ENCODE data around the gene MYO15B.
"Not testable (repeated sequence)": the region's sequence is repeated elsewhere in the genome, so short reads cannot be mapped to it uniquely, and the experiment has no call there.

The MYO15B gene

GRCh38 chr17:75590849-75591721 is 3.5 kb downstream of the MYO15B start:
- no peak for DNase-seq (ENCODE audit: low read depth, low spot score)
- POLR2A ChIA-PET = interaction anchor here (0.8 kb wide), 1 partner anchor 18 kb away, joined by 4 read pairs; no protein-coding TSS in a partner anchor
- TF ChIP-seq, protein P1, sequence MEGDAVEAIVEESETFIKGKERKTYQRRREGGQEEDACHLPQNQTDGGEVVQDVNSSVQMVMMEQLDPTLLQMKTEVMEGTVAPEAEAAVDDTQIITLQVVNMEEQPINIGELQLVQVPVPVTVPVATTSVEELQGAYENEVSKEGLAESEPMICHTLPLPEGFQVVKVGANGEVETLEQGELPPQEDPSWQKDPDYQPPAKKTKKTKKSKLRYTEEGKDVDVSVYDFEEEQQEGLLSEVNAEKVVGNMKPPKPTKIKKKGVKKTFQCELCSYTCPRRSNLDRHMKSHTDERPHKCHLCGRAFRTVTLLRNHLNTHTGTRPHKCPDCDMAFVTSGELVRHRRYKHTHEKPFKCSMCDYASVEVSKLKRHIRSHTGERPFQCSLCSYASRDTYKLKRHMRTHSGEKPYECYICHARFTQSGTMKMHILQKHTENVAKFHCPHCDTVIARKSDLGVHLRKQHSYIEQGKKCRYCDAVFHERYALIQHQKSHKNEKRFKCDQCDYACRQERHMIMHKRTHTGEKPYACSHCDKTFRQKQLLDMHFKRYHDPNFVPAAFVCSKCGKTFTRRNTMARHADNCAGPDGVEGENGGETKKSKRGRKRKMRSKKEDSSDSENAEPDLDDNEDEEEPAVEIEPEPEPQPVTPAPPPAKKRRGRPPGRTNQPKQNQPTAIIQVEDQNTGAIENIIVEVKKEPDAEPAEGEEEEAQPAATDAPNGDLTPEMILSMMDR (IDR thresholded peaks at IDR 0.05; ENCODE audit: insufficient read depth, low read length, missing control alignments) = no peak
- CTCF ChIA-PET = interaction anchor here (0.6 to 6.9 kb wide), 10 partner anchors 10 to 162 kb away, joined by 3 to 56 read pairs (median 4); partner anchors contain the start of genes SMIM5 and TSEN54
- H3K4me3 ChIP-seq (ENCODE audit: low read depth, low read length) = no peak overlapping the region

- H3K4me3 ChIP-seq (ENCODE audit: low read depth, low read length) = no peak overlapping the region
- TF ChIP-seq, protein P1 (IDR thresholded peaks at IDR 0.05; ENCODE audit: insufficient read depth, low read length, missing control alignments) = no peak
- CTCF ChIA-PET = interaction anchor here (0.6 to 6.9 kb wide), 6 partner anchors 9 to 158 kb away, joined by 3 to 56 read pairs (median 6); partner anchors contain the start of genes SMIM5 and TSEN54
- POLR2A ChIA-PET = interaction anchor here (0.8 kb wide), 1 partner anchor 17 kb away, joined by 4 read pairs; no protein-coding TSS in a partner anchor
- DNase-seq (ENCODE audit: low read depth, low spot score) = no peak
Observed at GRCh38 chr17:75591722-75592302, 4.2 kb downstream of the MYO15B start.

DNA sequence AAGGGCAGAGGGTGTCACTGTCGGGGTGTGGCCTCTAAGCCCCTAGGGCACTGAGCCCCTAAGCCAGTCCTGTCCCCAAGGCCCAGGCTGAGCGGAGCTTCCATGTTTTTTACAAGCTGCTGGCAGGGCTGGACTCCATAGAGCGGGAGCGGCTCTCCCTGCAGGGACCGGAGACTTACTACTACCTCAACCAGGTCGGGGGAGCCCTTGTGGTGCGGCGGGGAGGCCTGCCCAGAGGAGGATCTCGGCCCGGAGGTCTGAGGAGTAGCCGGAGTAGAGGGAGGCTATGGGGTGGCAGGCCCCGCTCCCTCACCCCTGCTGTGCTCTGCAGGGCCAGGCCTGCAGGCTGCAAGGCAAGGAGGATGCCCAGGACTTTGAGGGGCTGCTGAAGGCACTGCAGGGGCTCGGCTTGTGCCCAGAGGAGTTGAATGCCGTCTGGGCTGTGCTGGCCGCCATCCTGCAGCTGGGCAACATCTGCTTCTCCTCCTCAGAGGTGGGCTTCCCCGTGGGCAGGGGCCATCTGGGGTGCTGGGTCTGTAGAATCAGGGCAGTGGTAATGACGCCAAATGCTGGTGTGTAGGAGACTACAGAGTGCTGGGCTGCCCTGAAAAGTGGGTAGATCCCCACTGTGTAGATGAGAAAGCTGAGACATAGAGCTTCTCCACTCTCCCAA is 4.9 kb downstream of the MYO15B start:
- TF ChIP-seq, protein P1 (IDR thresholded peaks at IDR 0.05; ENCODE audit: insufficient read depth, low read length, missing control alignments) = no peak
- DNase-seq (ENCODE audit: low read depth, low spot score) = no peak
- POLR2A ChIA-PET = no interaction called here
- no peak overlapping the region for H3K4me3 ChIP-seq (ENCODE audit: low read depth, low read length)
- CTCF ChIA-PET = interaction anchor here (1.7 to 6.9 kb wide), 3 partner anchors 40 to 157 kb away, joined by 8 to 56 read pairs (median 9); partner anchors contain the start of gene SMIM5

DNA sequence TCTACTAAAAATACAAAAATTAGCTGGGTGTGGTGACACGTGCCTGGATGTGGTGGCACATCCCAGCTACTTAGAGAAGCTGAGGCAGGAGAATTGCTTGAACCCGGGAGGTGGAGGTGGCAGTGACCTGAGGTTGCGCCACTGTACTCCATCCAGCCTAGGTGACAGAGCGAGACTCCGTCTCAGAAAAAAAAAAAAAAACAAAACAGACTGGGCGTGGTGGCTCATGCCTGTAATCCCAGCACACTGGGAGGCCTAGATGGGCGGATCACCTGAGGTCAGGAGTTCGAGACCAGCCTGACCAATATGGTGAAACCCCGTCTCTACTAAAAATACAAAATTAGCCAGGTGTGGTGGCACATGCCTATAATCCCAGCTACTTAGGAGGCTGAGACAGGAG is 5.8 kb downstream of the MYO15B start:
- H3K4me3 ChIP-seq (ENCODE audit: low read depth, low read length); DNase-seq (ENCODE audit: low read depth, low spot score): not testable (repeated sequence)
- ChIA-PET CTCF (interaction anchor here (1.7 kb wide), 1 partner anchor 39 kb away, joined by 8 read pairs; no protein-coding TSS in a partner anchor), POLR2A (interaction anchor here (0.6 kb wide), 1 partner anchor 199 kb away, joined by 3 read pairs; no protein-coding TSS in a partner anchor)

DNA sequence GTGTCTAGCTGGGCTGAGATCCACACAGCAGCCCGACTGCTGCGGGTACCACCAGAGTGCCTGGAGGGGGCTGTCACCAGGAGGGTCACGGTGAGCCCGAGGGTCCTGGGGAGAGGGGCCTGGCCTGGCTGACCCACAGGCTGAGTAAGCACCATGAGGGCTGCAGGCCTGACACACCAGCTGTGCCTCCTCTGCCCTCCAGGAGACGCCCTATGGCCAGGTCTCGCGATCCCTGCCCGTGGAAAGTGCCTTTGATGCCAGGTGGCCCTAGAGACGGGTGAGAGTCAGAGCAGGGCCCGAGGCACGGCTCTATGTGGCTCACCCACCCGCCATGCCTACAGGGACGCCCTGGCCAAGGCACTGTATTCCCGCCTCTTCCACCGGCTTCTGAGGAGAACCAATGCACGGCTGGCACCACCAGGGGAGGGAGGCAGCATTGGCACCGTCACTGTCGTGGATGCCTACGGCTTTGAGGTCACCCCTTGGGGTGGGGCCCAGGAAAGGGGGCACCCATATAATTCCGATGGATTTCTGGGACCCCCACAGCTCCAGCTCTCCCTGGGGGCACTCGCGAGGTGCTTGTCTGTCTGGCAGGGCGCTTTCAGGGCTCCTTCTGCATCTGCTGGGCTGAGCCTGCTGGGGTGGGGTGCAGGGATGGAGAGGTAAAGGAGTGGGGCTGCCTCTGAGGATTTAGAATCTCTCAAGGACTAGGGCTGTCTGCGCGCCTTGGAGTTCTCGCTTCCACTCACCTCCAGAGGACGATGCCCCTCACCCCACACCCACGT is 7.1 kb downstream of the MYO15B start:
- ChIA-PET POLR2A (no interaction called here), CTCF (interaction anchor here (1.4 to 1.5 kb wide), 2 partner anchors 39 to 155 kb away, joined by 4 read pairs; partner anchors contain the start of gene SMIM5)

More for the DNA sequence above, 7.1 kb downstream of the MYO15B start:
- no peak for DNase-seq (ENCODE audit: low read depth, low spot score)
- H3K4me3 ChIP-seq (ENCODE audit: low read depth, low read length) = no peak overlapping the region
- TF ChIP-seq, protein P1 (IDR thresholded peaks at IDR 0.05; ENCODE audit: insufficient read depth, low read length, missing control alignments) = no peak
